H1 (cell line): ENCODE data around the gene GDE1. TPM values are rescaled to one million over a fixed set of nuclear protein-coding genes. Genes with fewer than 3 reads are reported as not detected.

Experiments used
- CTCF ChIA-PET: fragments of 300-600 bp; sonication (Branson Sonifier 250); formaldehyde crosslinking; loops from one replicate; lab custom pipeline; 2021; ENCODE audit not compliant: partially characterized antibody; lab: Charles Lee
- POLR2A ChIA-PET: fragments of 300-600 bp; sonication (Branson Sonifier 250); formaldehyde crosslinking; loops from one replicate; lab custom pipeline; 2021; ENCODE audit warnings: inconsistent platforms; ENCODE audit not compliant: partially characterized antibody; lab: Charles Lee
- DNase-seq, 2 experiments: peaks; one replicate each; pipeline versions ENCODE4 v3.0.0 to v3.0.0-alpha.2; 2010 to 2022; ENCODE audit warnings: low spot score in 2 of 2, low read depth in 1 of 2, mixed read lengths in 1 of 2
- FAIRE-seq: peaks from 2 replicates; lab custom pipeline; 2011; peaks lifted over from hg19 to GRCh38; lab: Jason Lieb, UNC
- H2AFZ ChIP-seq: 2 replicates; pipeline ENCODE4 v1.8.1; 2012; ENCODE audit warnings: low read length, inconsistent platforms
- H2AK5ac ChIP-seq: 2 replicates; pipeline ENCODE4 v1.6.1; 2013; ENCODE audit warnings: low read depth, low read length
- H2BK120ac ChIP-seq: replicated peaks from 2 replicates; pipeline ENCODE3; 2013; ENCODE audit warnings: low read depth, low read length, inconsistent platforms
- H2BK12ac ChIP-seq: 2 replicates; pipeline ENCODE4 v1.6.1; 2013; ENCODE audit warnings: low read depth, low read length
- H2BK15ac ChIP-seq: 2 replicates; pipeline ENCODE4 v1.6.1; 2013; ENCODE audit warnings: low read length
- H2BK20ac ChIP-seq: 2 replicates; pipeline ENCODE4 v1.6.1; 2013; ENCODE audit warnings: low read length
- H2BK5ac ChIP-seq: 2 replicates; pipeline ENCODE4 v1.6.1; 2013; ENCODE audit warnings: low read depth, low read length
- H3K14ac ChIP-seq: 2 replicates; pipeline ENCODE4 v1.6.1; 2013; ENCODE audit warnings: inconsistent platforms; ENCODE audit not compliant: insufficient read length
- H3K18ac ChIP-seq: 2 replicates; pipeline ENCODE4 v1.6.1; 2013; ENCODE audit warnings: low read length; ENCODE audit errors: extremely low read depth
- H3K23ac ChIP-seq: 2 replicates; pipeline ENCODE4 v1.6.1; 2013; ENCODE audit warnings: inconsistent platforms; ENCODE audit not compliant: insufficient read length
- H3K23me2 ChIP-seq: 2 replicates; pipeline ENCODE4 v1.6.1; 2013; ENCODE audit warnings: low read depth, low read length
- H3K27ac ChIP-seq: 2 replicates; pipeline ENCODE4 v1.6.1; 2011; ENCODE audit warnings: low read depth, low read length, inconsistent platforms
- H3K27me3 ChIP-seq, 4 experiments: replicated peaks in 1 of 4; 1 replicate in 1 of 4; 2 replicates in 3 of 4; pipeline versions ENCODE4 v1.6.1 to v1.8.1; 2011 to 2013; ENCODE audit warnings: low read length in 3 of 4, mild to moderate bottlenecking in 3 of 4, inconsistent platforms in 2 of 4, mixed read lengths in 2 of 4, moderate library complexity in 1 of 4; ENCODE audit not compliant: control insufficient read depth in 3 of 4, insufficient read depth in 3 of 4; ENCODE audit errors: extremely low read depth in 1 of 4
- H3K36me3 ChIP-seq, 4 experiments: 2 replicates each; pipeline versions ENCODE4 v1.6.1 to v1.8.1; 2011 to 2013; ENCODE audit warnings: mild to moderate bottlenecking in 4 of 4, low read length in 3 of 4, moderate library complexity in 2 of 4, control low read depth in 1 of 4, inconsistent platforms in 1 of 4; ENCODE audit not compliant: insufficient read depth in 4 of 4, control insufficient read depth in 2 of 4
- H3K4ac ChIP-seq: replicated peaks from 2 replicates; pipeline ENCODE3; 2013; ENCODE audit warnings: low read length, low read depth, mixed read lengths, inconsistent platforms; ENCODE audit not compliant: insufficient read length
- H3K4me1 ChIP-seq, 4 experiments: replicated peaks in 1 of 4; 1 replicate in 1 of 4; 2 replicates in 3 of 4; pipeline versions ENCODE4 v1.6.1 to v1.8.1; 2011 to 2013; ENCODE audit warnings: low read length in 3 of 4, inconsistent platforms in 2 of 4, mixed read lengths in 1 of 4; ENCODE audit not compliant: insufficient read depth in 4 of 4, control insufficient read depth in 3 of 4
- H3K4me2 ChIP-seq, 2 experiments: 2 replicates each; pipeline versions ENCODE4 v1.6.1 to v1.8.1; 2011 to 2013; ENCODE audit warnings: low read depth in 2 of 2, low read length in 2 of 2, control low read depth in 1 of 2, inconsistent platforms in 1 of 2, mild to moderate bottlenecking in 1 of 2; ENCODE audit not compliant: insufficient read depth in 1 of 2
- H3K4me3 ChIP-seq, 4 experiments: fragments of 200-600, 300-600 bp in 1 of 4; sonication (generic), shearing (Covaris generic), sonication (Bioruptor Twin) in 1 of 4; 2 replicates each; pipeline versions ENCODE4 v1.5.1 to v1.8.1; 2011 to 2016; ENCODE audit warnings: low read length in 4 of 4, low read depth in 3 of 4, control low read depth in 2 of 4, inconsistent platforms in 2 of 4, mild to moderate bottlenecking in 2 of 4, mixed read lengths in 1 of 4, moderate library complexity in 1 of 4; ENCODE audit not compliant: insufficient read depth in 2 of 4; ENCODE audit errors: extremely low read depth in 1 of 4
- H3K56ac ChIP-seq: replicated peaks from 2 replicates; pipeline ENCODE3; 2013; ENCODE audit warnings: low read depth, mild to moderate bottlenecking, mixed read lengths, low read length, inconsistent platforms; ENCODE audit not compliant: insufficient read length
- H3K79me1 ChIP-seq: 2 replicates; pipeline ENCODE4 v1.6.1; 2013; ENCODE audit warnings: low read depth, low read length, control low read depth
- H3K79me2 ChIP-seq, 2 experiments: 2 replicates each; pipeline versions ENCODE4 v1.6.1 to v1.8.1; 2012 to 2013; ENCODE audit warnings: low read length in 2 of 2, mild to moderate bottlenecking in 2 of 2, inconsistent platforms in 1 of 2; ENCODE audit not compliant: insufficient read depth in 2 of 2, control insufficient read depth in 1 of 2
- H3K9ac ChIP-seq, 4 experiments: replicated peaks in 1 of 4; 1 replicate in 1 of 4; 2 replicates in 3 of 4; pipeline versions ENCODE4 v1.6.1 to v1.8.1; 2011 to 2013; ENCODE audit warnings: low read depth in 3 of 4, low read length in 3 of 4, control low read depth in 2 of 4, mild to moderate bottlenecking in 2 of 4, moderate library complexity in 2 of 4, inconsistent platforms in 1 of 4; ENCODE audit errors: extremely low read depth in 1 of 4
- H3K9me3 ChIP-seq, 2 experiments: 2 replicates each; pipeline versions ENCODE4 v1.6.1 to v1.8.1; 2012 to 2013; ENCODE audit warnings: mild to moderate bottlenecking in 2 of 2, moderate library complexity in 2 of 2, control low read depth in 1 of 2, inconsistent platforms in 1 of 2, low read depth in 1 of 2, low read length in 1 of 2, mixed read lengths in 1 of 2; ENCODE audit not compliant: insufficient read depth in 2 of 2
- H4K20me1 ChIP-seq, 2 experiments: replicated peaks in 1 of 2; 2 replicates each; pipeline versions ENCODE3 to v1.8.1; 2011 to 2013; ENCODE audit warnings: inconsistent platforms in 2 of 2, low read length in 2 of 2, mild to moderate bottlenecking in 1 of 2; ENCODE audit not compliant: insufficient read depth in 2 of 2, control insufficient read depth in 1 of 2
- H4K5ac ChIP-seq: 2 replicates; pipeline ENCODE4 v1.6.1; 2013; ENCODE audit warnings: low read length, low read depth, mixed read lengths, inconsistent platforms; ENCODE audit not compliant: insufficient read length
- H4K8ac ChIP-seq: 2 replicates; pipeline ENCODE4 v1.8.0; 2013; ENCODE audit warnings: mild to moderate bottlenecking, moderate library complexity, low read length, inconsistent platforms; ENCODE audit not compliant: insufficient read depth; ENCODE audit errors: extremely low read depth
- H4K91ac ChIP-seq: replicated peaks from 2 replicates; pipeline ENCODE3; 2013; ENCODE audit warnings: low read length, mixed read lengths, inconsistent platforms; ENCODE audit not compliant: insufficient read length
- CEBPB ChIP-seq: IDR thresholded peaks from 2 replicates; pipeline ENCODE4 v1.6.1; 2012; ENCODE audit warnings: low read depth, low read length
- WGBS, 2 experiments: shearing (Covaris generic) in 1 of 2; methylation state at CpG; one replicate each; pipeline versions ENCODE4 v1.1.6 to v1.1.7; 2013 to 2015; ENCODE audit warnings: low lambda C conversion rate in 2 of 2, mixed read lengths in 2 of 2, inconsistent platforms in 1 of 2, low coverage in 1 of 2, missing lambda C conversion rate in 1 of 2; ENCODE audit not compliant: insufficient replicate concordance in 2 of 2, insufficient coverage in 1 of 2, insufficient read length in 1 of 2; ENCODE audit errors: extremely low coverage in 1 of 2, missing lambda C conversion rate in 1 of 2; 5-methylcytosine and 5-hydroxymethylcytosine counted together
- polyA plus RNA-seq, 7 experiments: library from polyadenylated mRNA; depleted of rRNA in 3 of 7; stranded (reverse) in 5 of 7; unstranded in 2 of 7; fragments of >200 nt in 5 of 7; fragments of 200-250 nt in 2 of 7; gene quantifications; 1 replicate in 5 of 7; 2 replicates in 1 of 7; 4 replicates in 1 of 7; pipeline versions ENCODE4 v1.2.1 to v1.2.3, GENCODE V29; 2011 to 2013; ENCODE audit warnings: missing spikeins in 2 of 7, mixed read lengths in 2 of 7
- total RNA-seq: library from RNA; stranded (reverse); fragmentation: NEBNext Ultra II Directional; extraction: Animal tissue kit (Norgen Biotek cat#: 25700); gene quantifications from 2 replicates; pipeline ENCODE4 v1.2.1, GENCODE V29; 2021

The GDE1 gene
- total and polyA plus RNA-seq, 2 of the 8 experiments (the other 6 are each of a cell fraction or from before 2014, with no cell fraction given), result 29.2 to 70.8 TPM

- Histone ChIP-seq H3K27me3 (peaks cover 0 to 1% (median 0%) of the 10 kb centered on the region in 4 experiments; a peak in 1 of 7 replicates), H2BK15ac (no peak overlapping the region), H2AFZ (no peak overlapping the region), H3K9me3 (no peaks in the 10 kb centered on the region), H4K8ac (no peak overlapping the region), H3K56ac (no peak overlapping the region), H2BK12ac (no peak overlapping the region), H3K4me2 (no peak overlapping the region), H2BK5ac (no peak overlapping the region), H3K4ac (no peak overlapping the region), H2BK20ac (no peak overlapping the region), H3K18ac (no peak overlapping the region), H3K4me1 (peaks cover 5 to 13% (median 8%) of the 10 kb centered on the region in 4 experiments; a peak in 6 of 7 replicates), H4K5ac (no peak overlapping the region), H3K79me1 (no peaks in the 10 kb centered on the region; the same call in 1 of the 2 replicates), H3K14ac (no peak overlapping the region), H3K36me3 (peaks cover 0 to 33% (median 14%) of the 10 kb centered on the region in 4 experiments; a peak in 5 of 8 replicates), H2AK5ac (no peak overlapping the region), H3K23me2 (peaks cover 3% of the 10 kb centered on the region), H4K91ac (no peak overlapping the region), H3K9ac (no peak overlapping the region), H3K79me2 (peaks cover 3 to 50% of the 10 kb centered on the region in 2 experiments; a peak in 3 of 4 replicates), H2BK120ac (no peak overlapping the region), H4K20me1 (peaks cover 2 to 5% of the 10 kb centered on the region in 2 experiments), H3K4me3 (no peak overlapping the region), H3K27ac (no peak overlapping the region), H3K23ac (no peak overlapping the region)
- ChIA-PET CTCF (interaction anchor here (1.2 kb wide), 1 partner anchor 15 kb away, joined by 7 read pairs; no protein-coding TSS in a partner anchor), POLR2A (no interaction called here)
- WGBS, 2 experiments, result 86% methylated on average over 2 of the region's 2 CpGs; no CpG with 5 or more reads in 1 of the 2 experiments
- TF ChIP-seq CEBPB, result no peak
- no peak for FAIRE-seq
- no peak for DNase-seq
Measured at GRCh38 chr16:19518388-19518787, 3.5 kb downstream of the GDE1 start.
